SKM-1 treated with dmso at 0.1 percent for 144 hours (cell line): ENCODE measurements around the gene ALOX5AP.

Experiments
- DNase-seq: peaks from one replicate; lab custom pipeline; 2025; ENCODE audit not compliant: unreplicated experiment; lab: John Stamatoyannopoulos, UW

The ALOX5AP gene

DNA sequence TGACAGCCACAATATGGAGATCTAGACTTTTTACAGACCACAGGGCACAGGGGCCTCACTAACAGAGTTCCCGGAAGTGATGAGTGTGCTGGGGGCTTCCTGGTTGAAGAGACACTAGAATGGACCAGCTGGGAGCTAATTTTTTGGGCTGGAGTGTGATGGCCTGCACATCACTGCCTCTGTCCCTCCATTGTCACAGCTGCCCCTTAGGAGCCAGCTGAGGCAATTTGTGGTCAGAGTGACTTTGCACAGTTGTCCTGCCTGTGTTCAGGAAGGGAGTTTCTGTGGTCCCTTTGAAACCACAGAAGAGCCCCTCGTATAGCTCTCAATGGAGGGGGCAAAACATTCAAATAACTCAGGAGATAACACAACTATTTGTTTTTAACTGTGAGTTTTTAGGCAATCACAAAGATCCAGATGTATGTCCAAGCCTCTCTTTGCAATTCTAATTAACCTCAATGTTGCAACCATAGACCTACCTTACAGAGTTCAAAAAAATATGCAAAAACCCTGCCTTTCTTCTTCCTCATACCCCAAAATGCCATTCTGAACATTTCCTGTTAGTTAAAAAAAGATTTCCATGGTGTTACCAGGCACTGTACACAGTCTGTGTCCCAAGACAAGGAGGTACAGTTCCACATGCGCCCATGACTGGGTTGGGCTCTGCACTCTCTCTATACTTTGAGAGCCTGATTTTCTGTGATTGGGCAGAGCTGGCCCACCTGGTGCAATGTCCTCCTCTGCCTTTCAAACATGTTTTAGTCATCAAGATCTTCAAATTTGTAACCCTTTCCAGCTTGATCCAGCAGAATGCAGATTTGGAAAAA lies 2.4 kb downstream of the ALOX5AP start:
- peak; percentile 70 for DNase-seq

DNA sequence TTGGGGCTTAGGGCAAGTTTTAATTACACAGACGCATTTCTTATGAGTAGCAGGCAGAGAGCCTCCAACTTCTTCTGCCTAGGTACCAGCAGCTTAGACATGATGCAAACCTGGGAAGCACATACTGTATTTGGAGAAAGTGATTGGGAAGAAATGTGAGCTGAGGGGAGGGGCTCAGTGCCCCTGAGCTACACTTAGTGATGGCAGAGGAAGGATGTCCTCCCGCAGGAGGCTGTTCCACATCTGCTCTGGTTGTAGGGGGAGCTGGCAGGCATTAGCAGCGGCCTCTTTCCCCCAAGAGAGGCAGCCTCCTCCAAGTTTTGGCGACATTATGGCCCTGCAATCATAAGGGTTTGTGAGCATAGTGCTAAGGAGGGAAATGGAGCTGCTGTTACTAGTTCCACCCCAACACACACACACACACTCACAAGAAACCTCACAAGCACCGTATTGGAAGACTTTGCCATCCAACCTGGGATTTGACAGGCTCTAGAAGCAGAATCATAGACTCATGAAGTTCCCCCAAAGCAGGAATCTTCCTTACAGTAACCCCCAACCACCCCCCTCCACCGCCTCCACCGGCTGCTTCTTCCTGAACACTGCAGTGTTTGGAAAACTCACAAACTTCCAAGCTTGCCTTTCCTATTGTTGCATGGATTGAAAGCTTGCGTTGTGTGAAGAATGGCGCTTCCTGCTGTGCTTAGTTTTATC lies 3.3 kb downstream of the ALOX5AP start:
- DNase-seq = no peak

DNA sequence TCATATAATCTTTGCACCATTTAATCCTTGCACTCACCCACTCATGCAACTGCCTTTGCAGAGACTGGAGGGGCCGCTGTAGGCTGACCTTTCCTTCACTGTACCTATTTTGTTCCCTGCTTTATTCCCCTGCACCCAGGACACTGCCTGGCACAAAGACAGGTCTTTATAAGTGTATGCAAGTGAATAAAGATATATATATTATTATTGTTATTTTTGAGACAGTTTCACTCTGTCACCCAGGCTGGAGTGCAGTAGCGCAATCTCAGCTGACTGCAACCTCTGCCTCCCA lies 3.8 kb downstream of the ALOX5AP start:
- DNase-seq = no peak

DNA sequence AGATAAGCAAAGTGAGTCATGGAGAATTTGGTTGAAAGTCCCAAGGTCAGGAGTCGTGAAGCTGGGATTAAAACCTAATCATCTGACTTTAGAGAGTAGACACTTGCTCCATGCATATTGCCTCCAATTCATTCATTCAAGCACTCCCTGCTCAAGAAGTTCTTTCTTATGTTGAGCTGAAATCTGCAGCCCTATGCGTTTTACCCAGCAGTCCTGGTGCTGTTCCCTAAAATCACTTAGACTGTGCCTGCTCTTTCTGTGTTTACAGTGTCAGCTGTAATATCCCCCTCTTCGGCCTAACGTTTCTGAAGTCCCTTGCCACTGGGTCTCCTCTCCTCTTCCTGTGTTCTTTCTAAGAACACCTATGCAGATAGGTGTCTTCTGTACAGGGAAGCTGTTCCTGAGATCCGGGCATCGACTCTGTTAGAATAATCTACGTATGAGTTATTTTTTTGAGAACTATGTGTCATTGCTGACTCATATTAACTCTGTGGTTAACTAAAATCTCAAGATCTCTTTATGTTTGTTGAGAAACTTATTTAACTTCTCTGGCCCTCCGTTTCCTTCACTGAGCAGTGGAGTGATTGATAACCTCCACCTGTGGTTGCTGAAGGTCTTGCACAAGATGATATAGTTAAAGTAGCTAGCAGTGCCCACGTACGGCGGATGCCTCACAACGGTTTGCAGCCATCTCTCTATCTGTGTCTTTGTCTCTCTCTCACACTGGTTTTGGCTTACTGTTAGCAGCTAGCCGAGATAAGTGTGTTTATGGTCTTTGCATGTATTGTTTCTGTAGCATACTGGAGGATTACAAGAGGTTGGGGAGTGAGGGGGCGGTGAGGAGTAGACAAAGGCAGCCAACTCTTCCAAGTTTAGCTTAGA lies 4.7 kb downstream of the ALOX5AP start:
- no peak for DNase-seq

DNA sequence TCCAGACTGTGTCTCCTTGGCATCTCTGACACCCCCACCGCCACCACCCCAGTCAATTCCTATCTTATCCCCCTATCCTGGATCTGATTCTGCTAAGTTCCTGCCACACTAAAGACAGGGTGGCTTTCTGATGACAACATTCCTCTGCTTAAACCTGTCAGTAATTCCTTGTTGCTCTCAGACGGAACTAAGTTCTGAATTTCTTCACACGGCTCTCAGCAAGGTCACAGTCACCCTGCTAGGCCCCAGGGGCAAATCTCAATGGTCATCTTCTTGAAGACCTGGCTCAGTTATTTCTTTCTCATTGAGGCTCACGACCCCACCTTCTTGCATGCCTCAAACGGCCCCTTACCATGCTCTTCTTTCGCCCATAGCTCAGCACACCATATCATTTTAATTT lies 7.6 kb downstream of the ALOX5AP start:
- no peak for DNase-seq

DNA sequence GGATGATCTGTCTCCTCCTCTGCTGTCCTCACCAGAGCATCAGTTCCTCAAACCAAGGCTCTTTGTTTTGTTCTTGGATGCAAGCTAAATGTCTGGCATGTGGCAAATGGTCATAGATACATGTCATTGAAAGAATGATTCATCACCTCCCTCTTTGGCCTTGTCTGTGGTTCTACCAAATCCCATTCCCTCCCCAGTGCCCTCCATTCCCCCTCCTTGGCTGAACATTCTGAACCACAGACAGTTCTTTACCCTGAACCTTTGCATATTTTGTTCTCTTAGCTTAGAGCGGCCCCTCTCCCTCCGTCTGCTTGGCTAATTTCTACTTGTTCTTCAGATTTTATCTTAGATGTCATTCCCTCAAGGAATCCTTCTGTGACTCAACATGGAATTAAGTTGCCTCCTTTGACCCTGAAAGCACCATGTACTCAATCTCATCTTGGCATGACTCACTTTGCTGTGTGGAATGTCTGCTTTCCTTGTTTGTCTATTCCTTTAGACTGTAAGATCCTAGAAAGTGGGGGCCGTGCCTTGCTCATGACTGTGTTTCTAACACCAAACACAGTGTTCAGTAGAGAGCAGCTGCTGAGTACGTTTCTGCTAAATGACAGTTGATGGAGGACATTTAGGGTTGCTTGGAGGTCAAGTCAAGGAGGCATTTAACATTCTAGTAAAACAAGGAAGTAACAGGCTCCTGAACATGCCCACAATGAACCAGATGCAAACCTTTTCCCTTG lies 8.1 kb downstream of the ALOX5AP start:
- DNase-seq = no peak

DNA sequence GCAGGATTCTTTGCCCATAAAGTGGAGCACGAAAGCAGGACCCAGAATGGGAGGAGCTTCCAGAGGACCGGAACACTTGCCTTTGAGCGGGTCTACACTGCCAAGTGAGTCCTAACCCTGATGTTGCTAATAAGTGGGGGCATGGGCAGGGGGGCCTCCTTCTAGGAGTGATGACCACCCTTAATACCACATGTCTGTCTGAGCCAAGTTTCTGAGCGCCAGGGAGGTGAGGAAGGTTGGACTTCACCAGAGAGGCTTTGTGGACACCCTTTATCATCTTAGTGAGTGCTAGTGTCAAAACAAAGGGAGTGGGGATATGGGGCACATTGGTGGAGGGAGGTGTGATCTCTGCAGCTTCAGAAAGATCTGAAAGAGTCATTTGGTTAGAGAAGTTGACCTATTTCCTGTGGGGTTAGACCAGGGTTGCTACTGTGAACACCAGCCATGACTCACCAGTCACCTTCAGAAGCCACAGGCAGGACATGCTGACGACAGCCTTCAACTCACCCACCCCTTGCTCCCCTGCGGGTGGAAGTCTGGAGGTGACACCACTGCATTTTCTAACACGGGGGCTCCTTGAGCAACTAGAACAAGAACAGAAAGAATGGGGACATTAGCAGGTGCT lies 8.8 kb downstream of the ALOX5AP start:
- peak; percentile 80 for DNase-seq

DNA sequence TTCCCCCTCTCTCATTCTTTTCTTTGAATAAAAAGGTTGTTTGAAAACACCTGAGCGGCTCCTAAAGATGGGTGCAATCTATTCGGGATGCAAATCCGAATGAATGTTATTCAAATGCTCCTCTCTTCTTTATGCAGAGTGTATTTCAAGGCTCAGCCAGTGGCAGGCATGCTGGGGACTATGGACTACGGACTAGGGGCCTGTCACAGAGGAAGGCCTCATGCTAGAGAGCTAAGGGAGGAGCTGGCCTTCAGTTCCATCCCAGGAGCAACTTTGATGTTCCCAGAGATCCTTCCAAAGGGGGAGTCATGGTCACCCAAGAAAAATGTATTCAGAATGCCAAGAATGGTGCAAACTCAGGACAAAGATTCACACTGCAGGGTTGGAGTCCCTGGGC lies 9.3 kb downstream of the ALOX5AP start:
- DNase-seq = no peak

DNA sequence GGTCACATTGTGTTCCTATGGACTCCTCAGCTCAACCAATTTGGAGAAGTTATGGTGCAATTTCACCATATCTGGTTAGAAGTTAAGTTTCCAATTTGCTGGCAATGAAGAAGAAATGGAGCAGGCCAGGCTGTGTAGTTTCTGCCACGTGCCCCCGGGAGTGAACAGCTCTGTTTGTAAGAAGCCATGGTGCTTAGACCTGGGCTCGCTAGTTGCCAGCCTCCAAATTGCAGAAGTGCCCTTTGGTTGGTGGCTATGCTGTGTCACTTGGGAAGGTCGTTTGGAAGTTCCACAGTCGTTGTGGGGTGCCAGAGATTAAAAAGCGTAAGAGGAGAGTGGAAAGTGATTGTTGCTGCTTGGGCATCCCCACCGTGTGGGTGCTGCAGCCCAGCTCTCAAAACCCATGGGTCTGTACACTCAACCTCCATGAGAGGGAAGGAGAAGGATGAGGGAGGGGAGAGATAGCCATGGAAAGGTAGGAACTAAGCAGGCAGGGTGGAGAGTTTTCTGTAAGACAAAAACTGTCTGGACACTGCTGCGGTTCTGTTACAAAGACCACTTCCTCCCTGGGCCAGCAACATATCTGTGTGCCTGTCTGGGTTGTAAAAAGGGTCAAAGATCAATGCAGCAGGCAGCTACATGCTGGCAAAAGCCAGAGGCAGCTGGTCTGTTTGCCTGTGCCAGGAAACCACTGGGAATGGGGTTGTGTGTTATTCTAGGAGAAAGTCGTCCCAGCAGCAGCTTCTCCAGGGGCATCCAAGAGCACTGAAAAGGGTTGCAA lies 10.8 kb downstream of the ALOX5AP start:
- no peak for DNase-seq

DNA sequence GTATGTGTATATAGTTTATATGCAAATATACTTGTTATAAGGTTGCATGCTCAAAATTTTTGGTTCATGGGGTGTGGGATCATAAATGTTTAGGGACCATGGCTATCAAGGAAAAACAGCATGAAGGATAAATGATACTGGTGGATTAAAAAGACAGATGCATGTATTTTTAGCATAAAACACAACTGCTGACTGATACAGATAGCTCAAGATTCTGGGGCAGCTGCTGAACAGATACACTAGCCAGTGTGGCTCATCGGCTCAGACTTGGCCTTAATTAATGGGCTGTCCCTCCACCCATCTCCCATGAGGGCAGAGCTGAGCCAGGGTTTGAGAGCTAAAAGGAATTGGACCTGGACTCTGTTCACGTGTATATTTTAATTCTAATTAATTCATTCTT lies 11.4 kb downstream of the ALOX5AP start:
- DNase-seq = no peak

DNA sequence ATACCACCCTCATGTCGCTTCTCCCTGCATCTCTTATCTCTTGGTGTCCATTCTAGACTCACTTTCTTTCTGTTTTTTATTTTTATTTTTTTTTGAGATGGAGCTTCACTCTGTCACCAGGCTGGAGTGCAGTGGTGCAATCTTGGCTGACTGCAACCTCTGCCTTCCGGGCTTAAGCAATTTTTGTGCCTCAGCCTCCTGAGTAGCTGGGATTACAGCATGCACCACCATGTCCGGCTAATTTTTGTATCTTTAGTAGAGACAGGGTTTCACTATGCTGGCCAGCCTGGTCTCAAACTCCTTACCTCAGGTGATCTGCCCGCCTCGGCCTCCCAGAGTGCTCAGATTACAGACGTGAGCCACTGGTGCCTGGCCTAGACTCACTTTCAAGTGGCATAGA lies 12.5 kb downstream of the ALOX5AP start:
- peak; percentile 46 for DNase-seq

DNA sequence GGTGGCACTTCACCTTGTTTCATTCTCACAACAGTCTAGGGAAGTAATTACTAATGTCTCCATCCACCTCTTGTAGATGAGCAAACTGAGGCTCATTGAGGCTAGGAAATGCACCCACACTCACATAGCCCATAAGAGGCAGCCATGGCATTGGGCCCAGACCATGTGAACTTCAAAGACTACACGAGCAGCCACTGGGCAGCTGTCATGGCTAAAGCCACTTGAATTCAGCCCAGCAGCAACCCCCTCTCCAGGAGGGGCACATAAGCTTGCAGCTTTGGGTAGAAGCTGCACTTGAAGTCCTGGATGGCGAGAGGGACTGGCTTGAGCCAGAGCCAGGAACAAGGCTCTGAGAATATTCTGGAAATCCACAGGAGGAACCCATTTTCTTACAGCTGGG lies 13.4 kb downstream of the ALOX5AP start:
- DNase-seq = no peak

DNA sequence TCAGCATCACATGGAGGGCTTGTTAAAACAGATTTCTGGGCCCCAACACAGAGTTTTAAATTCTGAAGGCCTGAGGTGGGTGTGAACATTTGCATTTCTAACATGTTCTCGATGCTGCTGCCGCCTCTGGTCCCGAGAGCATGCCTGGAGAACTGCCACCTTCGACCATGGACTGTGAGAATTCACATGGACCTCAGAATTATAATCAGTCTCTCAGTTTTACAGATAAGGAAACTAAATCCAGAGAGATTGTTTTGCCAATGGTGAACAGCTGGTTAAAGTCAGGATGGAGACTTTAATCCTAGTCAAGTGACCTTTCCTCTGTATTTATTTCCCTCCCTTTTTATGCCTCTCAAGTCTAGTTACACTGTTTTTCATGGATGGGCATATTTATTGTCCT lies 14.7 kb downstream of the ALOX5AP start:
- DNase-seq = no peak

DNA sequence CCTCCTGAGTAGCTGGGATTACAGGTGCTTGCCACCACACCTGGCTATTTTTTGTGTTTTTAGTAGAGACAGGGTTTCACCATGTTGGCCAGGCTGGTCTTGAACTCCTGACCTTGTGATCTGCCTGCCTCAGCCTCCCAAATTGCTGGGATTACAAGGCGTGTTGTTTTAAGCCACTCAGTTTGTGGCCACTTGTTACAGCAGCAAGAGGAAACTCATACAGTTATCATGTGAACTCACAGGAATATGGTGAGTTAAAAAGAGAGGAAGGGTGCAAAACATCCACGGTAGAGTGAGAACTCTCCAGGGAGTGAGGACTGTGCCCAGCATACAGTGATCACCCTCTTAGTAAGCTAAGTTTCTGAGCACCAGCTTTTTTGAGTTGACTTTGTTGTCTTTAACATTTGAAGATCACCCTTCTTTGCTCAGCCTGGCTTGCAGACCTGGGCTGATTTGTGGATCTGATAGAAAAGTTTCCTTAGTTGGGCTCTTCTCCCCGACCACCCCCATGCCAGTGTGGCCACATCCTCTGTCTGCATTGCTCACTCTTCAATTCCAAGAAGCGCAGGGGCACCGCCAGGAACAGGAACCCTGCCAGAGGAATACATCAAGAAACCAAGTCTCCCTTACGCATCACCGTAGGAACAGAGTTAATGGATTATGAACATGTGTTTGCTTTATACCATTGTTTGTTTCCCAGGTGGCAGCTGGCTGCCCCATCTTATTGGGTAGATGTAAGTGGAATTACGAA lies 16.0 kb downstream of the ALOX5AP start:
- no peak for DNase-seq

DNA sequence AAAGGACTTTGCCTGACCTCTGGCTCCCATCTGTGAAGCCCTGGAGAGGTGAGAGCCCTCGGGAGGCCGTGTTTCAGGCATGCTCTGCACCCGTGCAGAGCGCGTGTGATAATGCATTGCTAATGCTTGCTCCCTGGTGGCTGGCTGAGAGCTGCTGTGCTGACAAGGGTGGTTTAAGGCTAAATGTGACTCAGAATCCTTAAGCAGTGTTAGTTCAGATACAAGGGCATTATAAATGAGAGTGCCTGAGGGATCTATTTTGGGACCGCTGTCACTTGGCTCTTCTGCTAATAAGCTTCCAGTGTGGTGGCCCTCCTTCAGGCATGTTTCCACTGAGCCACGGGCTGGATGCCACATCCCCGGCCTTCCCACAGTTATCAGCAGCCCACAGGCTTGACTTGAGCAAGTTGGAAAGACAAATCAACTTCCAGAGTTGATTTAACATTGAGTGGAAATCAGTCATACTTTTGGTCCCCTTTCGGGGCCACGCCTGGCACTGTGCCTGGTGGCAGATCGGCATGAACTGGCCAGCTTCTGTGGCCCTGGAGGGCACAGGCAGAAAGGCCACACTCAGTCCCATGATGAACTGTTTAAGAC lies 17.0 kb downstream of the ALOX5AP start:
- DNase-seq = no peak

DNA sequence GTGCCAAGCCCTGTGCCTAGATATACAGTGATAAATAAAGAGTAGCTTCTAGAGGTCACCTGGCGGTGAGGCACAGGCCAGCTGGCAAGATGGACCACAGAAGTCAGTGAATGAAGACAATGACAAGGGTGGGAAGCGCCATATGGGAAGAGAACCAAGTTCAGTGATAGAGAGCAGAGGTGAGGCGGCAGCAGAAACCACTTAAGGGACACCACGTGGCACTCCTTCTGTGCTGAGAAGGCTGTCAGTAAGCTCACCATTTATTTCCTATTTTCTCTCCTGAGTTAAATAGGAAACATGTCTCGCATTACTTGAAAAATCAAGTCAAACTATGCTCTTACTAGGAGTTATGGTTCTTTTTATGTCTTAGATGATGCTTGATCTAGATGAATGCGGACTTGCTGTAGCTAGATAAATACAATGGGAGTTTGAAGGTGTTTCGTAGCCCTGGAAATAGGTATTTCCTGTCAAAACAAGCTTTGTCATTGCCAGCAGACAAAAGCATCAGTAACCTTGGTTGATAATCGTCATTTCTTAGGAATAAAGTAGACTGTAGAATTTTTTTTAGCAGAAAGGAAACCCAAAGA lies 17.8 kb downstream of the ALOX5AP start:
- no peak for DNase-seq

DNA sequence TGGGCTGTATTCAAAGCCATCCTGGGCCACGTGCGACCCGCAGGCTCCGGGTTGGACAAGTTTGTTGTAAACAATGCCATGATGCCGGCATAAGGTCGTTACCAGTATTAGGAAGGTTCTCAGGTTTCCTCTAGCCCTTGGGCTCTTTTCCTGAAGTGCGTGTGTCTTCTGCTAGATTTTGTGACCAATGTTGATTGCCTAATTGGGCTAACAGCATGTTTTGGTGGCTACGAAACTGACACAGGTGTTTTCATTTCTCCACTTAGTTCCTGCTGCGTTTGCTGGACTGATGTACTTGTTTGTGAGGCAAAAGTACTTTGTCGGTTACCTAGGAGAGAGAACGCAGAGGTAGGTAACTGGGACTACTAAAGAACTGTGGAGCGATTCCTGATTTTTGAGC lies 20.3 kb downstream of the ALOX5AP start:
- DNase-seq = no peak

DNA sequence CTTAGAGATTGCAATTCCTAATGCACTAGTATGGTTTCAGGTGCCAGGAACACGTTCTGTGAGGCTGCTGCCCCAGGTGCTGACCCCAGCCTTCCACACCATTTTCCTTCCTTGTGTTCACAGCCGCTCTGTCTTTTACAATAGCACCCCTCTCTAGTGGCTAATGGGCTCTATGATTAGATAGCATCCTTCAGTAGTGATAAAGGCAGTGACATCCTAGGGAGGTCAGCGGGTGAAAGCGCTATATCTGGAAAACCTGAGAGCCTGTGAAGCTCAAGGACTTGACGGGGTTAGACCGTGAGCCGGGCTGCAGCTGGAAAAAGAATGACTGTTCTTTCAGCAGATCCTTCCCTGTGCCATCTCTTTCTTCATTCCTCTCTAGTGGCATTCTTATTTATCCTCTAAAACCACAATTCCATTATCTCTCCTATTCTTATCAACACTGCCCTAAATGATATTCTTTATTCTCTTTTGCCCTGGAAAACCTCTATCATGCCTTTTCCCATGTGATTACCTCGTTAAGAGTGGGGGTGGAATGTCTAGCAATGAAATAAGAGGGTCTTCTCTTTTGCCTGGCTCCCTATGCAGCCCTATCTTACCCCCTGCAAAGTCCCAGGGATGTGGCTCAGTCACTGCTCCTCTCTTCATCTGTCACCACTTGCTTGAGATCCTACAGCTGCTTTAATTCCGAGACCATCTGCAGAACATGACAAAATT lies 21.8 kb downstream of the ALOX5AP start:
- no peak for DNase-seq
